NCI-H187 (cell line): ENCODE measurements around the gene C10orf67.
"Not testable (repeated sequence)": the region's sequence is repeated elsewhere in the genome, so short reads cannot be mapped to it uniquely, and the experiment has no call there.

ENCODE experiments used
- DNase-seq, 2 experiments: peaks; one replicate each; lab custom pipeline; 2025; lab: John Stamatoyannopoulos, UW

C10orf67 gene

DNA sequence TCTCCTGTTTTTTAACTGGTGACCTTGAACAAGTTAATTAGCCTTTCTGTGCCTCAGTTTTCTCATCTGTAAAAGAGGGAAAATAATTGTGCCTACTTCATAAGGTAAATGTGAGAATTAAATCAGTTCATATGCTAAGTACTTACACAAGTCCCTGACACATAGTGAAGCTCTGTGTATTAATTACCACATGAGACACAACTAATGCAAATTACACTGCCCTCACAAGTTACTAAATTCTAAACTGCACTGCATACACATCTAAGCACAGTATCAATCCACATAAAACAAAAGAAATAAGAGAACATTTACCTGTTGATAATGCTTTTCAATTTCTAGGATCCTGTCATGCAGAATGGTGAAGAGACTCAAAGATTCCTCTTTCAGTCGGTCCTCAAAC lies 22.5 kb downstream of the C10orf67 start:
- no peak for DNase-seq

DNA sequence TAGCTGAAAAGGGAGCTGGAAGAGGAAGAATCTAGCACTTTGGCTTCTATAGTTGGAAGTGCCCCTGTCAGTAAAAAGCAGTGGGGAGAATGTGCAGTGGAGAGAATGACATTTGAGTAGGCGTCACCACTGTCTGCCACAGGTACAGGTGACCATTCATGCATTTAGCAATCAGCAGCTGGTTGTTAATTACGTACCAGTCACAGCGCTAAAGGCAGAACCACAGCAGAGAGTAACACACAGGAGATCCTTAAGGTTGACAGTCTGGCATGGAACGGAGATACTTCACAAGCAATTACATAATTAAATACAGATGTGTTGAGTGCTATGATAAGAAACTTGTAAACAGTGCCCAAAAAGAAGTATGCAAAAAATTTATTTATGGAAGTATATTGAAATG lies 24.8 kb downstream of the C10orf67 start:
- DNase-seq: no peak

DNA sequence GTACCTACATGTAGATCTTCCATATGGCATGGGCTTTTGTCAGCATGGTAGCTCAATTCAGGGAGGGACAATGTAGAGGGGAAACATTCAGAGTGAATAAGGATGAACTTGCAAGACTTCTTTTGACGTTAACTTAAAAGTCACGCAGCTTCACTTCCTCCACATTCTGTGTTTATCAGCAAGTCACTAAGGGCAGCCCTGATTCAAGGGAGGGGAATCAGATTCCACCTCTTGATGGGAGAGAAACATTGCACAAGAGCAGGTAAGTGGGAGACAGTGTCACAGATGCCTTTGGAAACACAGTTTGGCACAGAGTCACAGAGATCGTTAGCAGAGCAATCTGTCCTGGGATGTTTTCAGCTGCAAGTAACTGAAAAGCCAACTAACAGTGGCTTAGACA lies 26.2 kb downstream of the C10orf67 start:
- DNase-seq: no peak

DNA sequence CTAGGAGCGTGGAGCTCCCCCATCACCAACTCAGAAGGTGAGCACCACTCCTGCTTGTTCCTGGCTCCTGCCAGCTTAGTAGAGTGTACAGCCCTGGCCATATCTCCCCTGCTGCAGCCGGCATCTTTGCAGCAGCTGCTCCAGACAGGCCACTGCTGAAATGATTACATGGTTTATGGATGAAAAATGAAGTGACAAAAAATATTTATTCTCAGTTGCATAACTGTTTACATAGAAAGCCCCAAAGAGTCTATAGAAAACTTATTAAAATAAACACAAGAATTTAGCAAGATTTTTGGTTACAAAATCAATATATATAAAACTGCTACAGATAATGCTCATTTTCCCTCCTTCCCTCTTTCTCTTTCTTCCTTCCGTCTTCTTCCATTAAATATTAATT lies 27.2 kb downstream of the C10orf67 start:
- DNase-seq: no peak

DNA sequence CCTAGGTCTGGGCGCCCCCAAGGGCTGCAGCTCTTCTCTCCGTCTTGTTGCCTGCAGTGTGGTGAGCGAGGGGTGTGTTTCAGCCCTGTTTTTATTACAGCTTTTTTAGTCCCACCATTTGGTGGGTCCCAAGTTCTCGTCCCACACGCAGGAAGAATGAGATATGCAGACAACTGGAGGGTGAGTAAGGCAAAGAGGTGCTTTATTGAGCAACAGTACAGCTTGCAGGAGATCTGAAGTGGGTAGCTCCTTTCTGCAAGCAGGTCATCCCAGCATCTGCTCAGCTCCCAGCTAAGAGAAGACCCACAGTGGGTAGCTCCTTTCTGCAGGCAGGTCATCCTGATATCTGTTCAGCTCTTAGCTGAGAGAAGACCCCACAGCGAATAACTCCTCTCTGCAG lies 28.2 kb downstream of the C10orf67 start:
- no peak for DNase-seq

DNA sequence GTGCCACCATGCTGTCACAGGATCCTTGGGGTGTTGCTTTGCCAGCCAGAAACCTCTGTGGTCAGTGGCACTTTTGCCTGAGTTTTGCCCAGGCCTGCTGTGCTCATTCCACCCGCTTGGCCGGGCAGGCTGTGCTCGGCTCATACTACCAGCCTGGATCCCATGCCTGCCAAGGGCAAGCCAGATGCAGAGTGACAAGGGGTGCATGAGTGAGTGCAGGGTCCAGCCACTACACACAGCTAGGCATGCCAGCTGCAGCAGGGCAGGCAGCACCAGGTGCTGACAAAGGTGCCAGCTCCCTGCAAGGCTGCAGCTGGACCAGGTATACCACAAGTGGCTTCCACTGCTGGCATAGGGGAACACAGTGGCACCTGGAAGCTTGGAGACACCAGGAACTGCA lies 28.6 kb downstream of the C10orf67 start:
- no peak for DNase-seq

DNA sequence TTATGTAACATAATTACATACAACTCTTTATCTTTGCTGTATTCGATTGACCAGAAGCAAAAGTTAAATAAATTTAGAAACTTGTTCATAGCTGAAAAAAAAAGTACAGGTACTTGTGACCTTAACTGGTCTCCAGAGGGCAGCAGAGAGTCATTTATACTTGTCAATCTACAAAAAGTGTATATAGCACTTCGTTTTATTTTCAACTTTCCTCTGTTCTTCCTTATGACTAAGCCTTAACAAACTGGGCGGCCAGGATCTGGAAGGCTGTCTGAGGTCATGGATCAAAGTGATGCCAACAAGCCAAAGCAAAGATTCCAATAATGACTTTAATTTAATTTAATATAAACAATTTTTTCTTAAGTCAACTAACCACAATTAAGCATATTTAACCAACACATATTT lies 29.8 kb downstream of the C10orf67 start:
- peak in 1 of 2 experiments; percentile 1 for DNase-seq

DNA sequence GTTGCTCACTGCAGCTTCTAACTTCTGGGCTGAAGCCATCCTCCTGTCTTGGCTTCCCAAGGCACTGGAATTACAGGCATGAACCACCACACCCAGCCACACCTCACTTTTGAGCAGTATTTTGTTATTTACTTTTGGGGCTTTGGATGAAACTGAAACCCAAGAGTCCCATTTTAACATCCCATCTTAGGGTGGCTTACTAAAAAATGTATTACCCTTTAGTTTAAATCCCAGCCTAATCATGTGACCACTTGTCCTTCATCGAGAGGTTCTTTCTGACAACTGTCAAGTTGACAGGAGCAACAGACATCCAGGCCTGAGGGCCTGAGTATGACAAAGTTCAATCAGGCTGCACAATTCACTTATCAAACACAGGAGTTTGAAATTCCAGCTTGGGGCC lies 33.6 kb downstream of the C10orf67 start:
- no peak for DNase-seq

DNA sequence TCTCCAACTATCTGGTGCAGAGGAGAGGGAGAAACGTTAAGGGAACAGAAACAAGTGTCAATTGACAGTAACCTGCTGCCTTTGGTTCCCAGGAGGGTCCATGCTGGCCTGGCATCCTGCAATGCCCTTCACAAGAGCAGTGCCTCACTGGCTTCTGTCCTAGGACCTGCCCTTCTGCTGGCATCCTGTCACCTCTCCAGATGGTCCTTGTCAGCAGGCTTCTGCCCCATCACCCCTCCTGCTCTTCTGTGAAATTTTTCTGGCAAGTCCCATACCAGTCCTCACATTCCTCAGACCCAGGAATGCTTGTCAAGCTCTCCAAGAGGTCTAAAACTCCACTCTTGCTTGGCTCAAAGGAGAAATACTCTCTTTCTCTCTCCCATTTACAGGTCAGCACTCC lies 34.2 kb downstream of the C10orf67 start:
- DNase-seq: no peak

DNA sequence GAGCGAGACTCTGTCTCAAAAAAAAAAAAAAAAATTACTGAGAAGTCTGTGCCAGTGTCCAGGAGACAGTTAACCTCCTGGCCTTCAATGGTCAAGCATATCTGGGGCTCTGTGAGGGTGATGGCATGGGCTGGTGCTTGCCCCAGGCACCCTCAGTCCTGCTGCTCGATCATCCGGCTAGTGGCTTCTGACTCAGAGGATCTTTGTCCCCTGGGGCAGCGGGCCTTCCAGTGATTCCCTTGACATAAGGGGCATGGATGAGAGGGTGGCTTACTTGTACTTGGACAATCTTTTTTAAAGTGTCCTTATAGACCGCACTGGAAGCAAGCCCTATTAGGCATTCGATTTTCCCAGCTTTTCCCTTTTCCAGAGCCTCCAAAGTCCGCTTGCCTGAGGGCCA lies 44.6 kb downstream of the C10orf67 start:
- not testable (repeated sequence) for DNase-seq

DNA sequence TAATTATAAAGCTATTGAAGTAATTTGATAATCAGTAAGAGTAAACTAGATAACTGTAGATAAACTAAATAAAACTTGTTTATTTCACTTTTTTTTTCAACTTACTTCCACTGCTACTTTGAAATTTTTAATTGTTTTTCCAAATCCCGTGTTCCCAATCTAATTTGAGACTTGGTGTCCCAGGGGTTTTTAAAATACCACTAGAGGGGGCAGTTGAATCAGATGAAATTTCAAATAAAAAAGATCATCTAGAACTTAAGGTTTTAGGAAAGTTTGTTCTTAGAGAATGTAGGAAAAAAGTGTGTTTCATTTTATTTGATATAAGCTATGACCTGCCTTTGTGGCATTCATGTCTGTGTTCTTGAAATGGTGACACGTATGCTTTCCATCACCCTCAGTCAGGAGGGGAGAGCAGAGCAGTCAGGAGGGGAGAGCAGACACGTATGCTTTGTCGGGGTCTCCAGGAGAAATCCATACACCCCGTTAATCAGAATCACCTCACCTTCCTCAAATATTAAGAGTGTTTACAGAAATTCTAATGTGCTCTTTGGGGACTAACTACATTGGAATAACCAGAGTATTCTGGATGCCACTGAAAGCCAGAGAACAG lies 49.9 kb downstream of the C10orf67 start:
- DNase-seq: no peak

DNA sequence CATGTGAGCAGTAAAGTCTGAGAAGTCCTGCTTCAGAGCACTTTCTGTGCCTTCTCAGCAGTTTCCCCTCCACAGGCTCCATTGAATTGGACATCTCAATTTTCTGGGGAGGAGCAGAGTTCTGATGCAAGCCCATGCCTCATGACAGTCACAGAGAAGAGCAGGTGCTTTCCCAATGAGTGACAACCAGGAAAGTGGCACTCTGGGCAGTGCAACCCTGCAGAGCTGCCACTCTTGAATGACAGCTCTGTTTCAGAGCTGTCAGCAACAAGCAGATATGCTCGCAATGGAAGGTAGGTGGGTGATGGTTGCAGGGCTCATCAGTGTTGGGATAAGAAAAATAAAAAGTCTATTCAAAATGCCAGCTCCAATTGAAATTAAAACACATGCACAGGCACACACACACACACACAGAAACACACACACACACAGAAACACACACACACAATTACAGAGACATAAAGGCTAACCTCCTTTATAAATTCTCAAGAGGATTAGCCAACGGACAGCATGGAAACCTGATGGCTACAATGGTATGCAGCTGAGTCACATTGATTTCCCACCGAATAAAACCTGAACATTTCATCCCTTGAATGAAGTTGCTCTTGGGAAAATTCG lies 50.5 kb downstream of the C10orf67 start:
- DNase-seq: no peak

DNA sequence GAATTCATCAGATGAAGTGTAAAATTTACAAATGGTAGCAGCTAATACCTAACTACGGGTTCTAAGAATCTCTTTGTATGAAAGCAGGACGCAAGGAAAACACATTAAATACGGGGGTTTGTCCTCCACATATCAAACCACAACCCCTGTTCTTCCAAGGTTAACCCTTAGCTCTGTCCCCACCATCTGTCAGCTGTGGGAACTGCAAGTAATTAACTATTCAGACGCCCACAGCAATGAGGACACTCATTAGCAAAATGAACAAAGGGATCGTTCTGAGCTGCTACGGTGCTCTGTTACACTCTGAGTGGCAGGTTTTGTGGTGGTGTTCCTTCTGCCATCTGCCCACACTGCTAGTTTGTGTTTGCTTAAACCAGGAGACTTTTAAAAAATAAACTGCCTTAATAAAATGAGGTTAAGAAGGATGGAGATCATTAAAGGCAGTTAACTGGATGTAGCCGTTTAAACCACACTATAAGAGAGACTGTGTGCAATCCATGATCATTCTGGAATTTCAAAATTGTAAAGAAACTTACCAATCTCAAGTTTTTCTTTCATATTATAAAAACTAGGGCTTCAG lies 51.4 kb downstream of the C10orf67 start:
- peak in 1 of 2 experiments; percentile 32 for DNase-seq

DNA sequence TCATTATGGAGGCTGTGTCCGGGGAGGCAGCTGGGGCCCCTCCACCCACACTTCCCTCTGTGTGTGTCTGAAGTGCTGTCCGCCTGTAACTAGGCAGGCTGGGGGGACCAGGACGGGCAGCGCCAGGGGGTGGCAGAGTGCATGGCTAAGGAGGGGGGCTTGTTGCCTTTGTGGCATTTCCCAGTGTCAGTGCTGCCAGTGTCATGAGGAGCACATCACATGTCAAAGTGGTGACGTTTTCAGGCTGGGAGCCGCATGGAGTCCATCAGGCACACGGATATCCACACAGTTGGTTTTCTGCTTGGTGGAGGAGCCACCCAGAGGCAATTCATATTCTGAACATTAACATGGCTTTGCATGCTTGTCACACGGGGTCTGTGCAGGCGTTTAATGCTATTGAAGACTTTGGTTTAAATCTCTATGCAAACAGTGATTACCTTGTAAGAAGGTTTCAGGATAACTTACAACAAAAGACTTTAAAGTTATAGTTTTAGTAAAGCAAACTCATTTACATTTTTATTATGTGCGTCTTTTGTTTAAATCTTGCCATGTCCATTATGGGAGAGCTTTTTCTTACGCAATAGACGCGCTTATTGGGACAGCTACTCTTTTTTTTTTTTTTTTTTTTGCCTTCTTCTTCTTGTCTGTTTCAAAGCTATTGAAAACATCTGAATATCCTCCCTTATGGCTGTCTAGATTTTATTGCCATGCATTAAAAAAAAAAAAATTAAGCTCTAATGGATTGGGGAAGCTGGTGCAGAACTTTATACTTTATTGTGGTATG lies 52.9 kb downstream of the C10orf67 start:
- DNase-seq: no peak

DNA sequence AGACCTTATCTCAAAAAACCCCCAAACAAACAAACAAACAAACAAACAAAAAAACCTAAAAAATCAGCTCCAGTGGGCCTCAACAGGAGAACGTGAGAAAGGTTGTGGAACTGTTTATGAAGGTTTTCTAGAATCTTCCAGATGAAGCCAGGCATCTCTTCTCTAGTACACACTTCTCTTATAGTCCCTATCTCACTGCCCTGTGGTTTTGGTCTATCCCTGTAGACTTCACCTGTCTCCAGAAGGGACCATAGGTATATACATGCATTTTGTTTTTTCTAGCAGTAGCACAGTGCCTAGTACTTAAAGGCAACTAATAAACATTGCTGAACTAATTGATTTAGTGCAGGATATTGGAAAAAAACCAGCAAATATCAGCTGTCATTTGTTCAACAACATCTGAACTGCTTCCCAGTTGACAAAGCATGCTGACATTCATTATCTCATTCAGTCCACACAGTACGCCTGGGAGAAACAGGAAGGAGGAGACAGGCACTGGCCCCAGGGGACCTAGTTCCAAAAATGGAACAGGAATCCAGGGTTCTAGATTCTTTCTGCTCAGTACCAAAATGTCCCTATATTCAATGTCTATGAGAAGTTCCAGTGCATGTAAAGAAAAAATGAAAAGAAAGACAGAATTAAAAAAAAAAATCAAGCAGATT lies 59.8 kb downstream of the C10orf67 start:
- DNase-seq: no peak

DNA sequence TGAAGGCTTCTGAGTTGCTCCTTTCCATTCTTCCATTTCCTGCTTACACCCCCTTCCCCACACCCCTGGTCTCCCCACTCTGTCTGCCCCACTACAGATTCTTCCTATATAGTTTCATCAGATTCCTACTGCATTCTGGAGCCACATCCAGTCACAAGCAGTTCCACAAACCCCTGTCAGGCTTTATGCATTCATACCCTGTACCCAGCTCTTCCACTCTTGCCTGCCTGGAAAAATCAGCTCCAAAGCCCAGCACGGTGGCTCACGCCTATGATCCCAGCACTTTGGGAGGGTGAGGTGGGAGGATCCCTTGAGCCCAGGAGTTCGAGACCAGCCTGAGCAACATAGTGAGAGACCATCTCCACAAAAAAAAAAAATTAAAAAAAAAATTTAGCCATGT lies 60.4 kb downstream of the C10orf67 start:
- no peak for DNase-seq

DNA sequence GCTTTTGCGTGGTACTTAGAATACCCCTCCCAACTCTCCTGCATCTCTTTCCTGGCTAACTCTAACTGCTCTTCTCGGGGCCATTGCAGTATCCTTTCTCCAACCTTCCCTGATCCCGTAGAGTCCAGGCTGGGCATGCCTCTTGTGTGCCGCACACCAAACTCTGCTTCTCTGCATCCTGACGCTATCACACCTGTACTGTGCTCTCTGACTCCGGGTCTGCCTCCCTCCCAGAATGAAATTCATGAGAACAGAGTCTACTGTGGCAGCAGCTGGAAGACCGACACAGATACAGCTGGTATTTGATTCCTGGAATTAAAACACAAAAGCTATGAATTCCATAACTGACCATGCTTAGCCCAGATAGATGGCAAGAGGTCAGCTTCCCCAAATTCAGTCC lies 60.9 kb downstream of the C10orf67 start:
- peak; percentile 9 to 26 for DNase-seq

DNA sequence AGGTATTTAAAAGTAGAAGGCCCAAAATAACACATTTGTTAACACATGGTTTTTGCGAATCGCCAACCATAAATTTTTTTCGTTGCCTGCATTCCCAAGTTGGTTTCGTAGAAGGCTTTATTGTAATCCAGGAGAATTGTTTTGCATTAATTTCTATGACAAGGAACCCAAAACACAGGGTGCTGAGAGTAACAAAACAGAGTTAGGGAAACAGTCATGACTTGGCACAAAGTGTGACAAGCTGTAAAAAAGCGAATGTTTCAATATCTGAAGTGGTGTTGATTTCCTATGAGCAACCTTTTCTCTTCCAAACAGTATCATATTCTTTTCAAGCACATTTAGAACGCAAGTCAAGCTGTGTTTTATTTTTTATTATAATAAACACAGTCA lies 63.6 kb downstream of the C10orf67 start:
- DNase-seq: no peak

DNA sequence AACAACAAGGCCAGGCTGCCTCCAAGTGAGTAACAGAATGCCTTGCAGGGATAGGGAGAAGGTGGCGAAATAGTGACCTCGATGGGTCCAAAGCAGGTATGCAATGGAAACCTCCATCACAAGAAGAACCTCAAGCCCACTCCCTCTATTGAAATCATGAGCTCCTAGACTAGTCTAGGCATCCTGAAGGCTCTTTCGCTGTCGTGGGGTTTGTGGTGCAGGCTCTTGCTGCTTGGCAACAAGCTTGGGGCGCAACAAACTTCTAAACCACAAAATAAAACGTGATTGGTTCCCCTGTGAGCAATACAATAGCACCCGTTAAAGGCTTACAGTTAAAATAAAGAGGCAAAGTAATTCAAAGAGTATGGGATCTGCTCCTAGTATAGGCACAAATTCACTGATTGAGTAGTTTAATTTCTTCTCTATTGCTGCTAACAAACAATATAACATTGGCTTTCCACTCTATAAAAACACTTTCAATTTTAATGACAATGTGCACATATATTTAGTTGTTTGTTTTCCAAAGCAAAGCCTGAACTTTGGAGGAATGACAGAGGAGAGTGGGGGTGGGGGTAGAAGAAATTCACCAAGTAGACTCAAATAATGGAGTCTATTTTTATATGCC lies 64.1 kb downstream of the C10orf67 start:
- DNase-seq: no peak

DNA sequence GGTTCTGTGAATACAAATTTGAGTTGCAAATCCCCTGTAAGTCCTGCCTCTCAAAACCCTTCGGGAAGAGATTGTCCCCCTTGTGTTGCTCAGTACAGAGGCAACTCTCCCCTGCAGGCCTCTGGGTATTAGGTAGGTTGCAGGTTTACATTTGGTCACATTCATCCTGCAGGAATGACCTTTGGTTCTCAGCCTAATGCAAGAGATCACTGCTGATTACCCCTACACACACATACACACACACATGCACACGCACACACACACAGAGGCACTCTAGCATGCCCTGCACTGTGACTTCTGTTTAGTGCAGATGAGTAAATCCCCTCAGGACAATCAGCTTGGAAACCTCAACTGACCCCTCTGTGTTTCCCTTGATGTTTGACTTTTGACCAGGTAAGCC lies 69.2 kb downstream of the C10orf67 start:
- no peak for DNase-seq

DNA sequence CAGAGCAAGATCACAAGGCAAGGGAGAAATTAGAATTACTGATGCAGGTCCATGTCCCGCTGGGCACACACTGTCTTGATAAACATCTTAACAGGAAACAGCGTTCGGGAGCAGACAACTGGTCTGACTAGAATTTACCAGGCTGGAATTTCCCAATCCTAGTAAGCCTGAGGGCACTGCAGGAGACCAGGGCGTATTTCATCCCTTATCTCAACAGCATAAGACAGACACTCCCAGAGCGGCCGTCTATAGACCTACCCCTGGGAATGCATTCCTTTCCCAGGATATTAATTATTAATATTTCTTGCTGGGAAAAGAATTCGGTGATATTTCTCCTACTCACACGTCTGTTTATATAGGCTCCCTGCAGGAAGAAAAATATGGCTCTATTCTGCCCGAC lies 70.4 kb downstream of the C10orf67 start:
- DNase-seq: not testable (repeated sequence)

DNA sequence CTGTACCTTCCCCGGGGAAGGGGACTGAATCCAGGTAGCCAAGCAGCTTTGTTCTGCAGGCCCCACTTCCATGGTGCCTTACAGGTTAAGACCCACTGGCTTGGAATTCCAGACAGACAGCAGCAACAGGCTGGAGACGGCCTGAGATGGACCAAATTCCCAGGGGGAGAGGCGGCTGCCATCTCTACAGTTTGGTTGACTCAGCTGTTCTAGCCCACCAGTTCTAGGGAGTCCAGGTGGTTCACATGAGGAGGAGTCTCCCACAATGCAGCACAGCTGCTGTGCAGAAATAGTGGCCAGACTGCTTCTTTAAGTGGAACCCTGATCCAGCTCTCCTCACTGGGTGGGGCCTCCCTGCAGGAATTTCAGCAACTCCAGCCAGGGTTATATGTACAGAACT lies 74.1 kb downstream of the C10orf67 start:
- DNase-seq: no peak
